Liver (tissue), 9 donors: ENCODE results near the gene GLRX3. TPM values are rescaled to one million over a fixed set of nuclear protein-coding genes. Genes with fewer than 3 reads are reported as not detected.
"Not testable (repeated sequence)": the region's sequence is repeated elsewhere in the genome, so short reads cannot be mapped to it uniquely, and the experiment has no call there.

Experiments used
- DNase-seq: peaks from one replicate; pipeline ENCODE4 v3.0.0-alpha.2; 2017; ENCODE audit warnings: low spot score
- H3K27ac ChIP-seq, 2 donors: one replicate each; pipeline ENCODE4 v1.7.0; 2013; ENCODE audit warnings: inconsistent platforms in 2 of 2, low read length in 2 of 2, control low read depth in 1 of 2, low read depth in 1 of 2, mild to moderate bottlenecking in 1 of 2
- H3K27me3 ChIP-seq, 4 donors: one replicate each; pipeline versions ENCODE4 v1.6.1 to v1.7.0; 2013; ENCODE audit warnings: low read length in 3 of 4, inconsistent platforms in 1 of 4, mild to moderate bottlenecking in 1 of 4, moderate library complexity in 1 of 4; ENCODE audit not compliant: control insufficient read depth in 4 of 4, insufficient read depth in 4 of 4
- H3K36me3 ChIP-seq, 4 donors: one replicate each; pipeline versions ENCODE4 v1.6.1 to v1.7.0; 2013; ENCODE audit warnings: low read length in 3 of 4, mild to moderate bottlenecking in 3 of 4, low read depth in 1 of 4, moderate library complexity in 1 of 4; ENCODE audit not compliant: control insufficient read depth in 4 of 4, insufficient read depth in 3 of 4
- H3K4me1 ChIP-seq, 4 donors: one replicate each; pipeline versions ENCODE4 v1.6.1 to v1.7.0; 2013; ENCODE audit warnings: low read length in 3 of 4, mild to moderate bottlenecking in 3 of 4, moderate library complexity in 1 of 4; ENCODE audit not compliant: control insufficient read depth in 4 of 4, insufficient read depth in 4 of 4
- H3K4me3 ChIP-seq, 3 donors: one replicate each; pipeline versions ENCODE4 v1.6.1 to v1.7.0; 2013; ENCODE audit warnings: low read length in 3 of 3, control low read depth in 1 of 3, low read depth in 1 of 3, mild to moderate bottlenecking in 1 of 3
- H3K9ac ChIP-seq, 2 donors: one replicate each; pipeline ENCODE4 v1.7.0; 2013; ENCODE audit warnings: low read length in 2 of 2, mild to moderate bottlenecking in 2 of 2, moderate library complexity in 2 of 2, control low read depth in 1 of 2, low read depth in 1 of 2
- H3K9me3 ChIP-seq, 4 donors: one replicate each; pipeline versions ENCODE4 v1.6.1 to v1.7.0; 2013; ENCODE audit warnings: low read length in 3 of 4; ENCODE audit not compliant: control insufficient read depth in 4 of 4
- ATF3 ChIP-seq: IDR thresholded peaks from 2 replicates; pipeline ENCODE4 v1.6.1; 2016; ENCODE audit warnings: antibody characterized with exemption
- EGR1 ChIP-seq, 2 donors: IDR thresholded peaks; 2 replicates each; pipeline ENCODE4 v1.6.1; 2016 to 2018; ENCODE audit warnings: antibody characterized with exemption in 2 of 2, low read depth in 2 of 2
- FOXA1 ChIP-seq: IDR thresholded peaks from 2 replicates; pipeline ENCODE4 v1.6.1; 2016; ENCODE audit warnings: antibody characterized with exemption
- FOXA2 ChIP-seq: IDR thresholded peaks from 2 replicates; pipeline ENCODE4 v1.6.1; 2016; ENCODE audit warnings: antibody characterized with exemption
- GABPA ChIP-seq, 2 donors: IDR thresholded peaks in 1 of 2; conservative IDR thresholded peaks in 1 of 2; 2 replicates each; pipeline ENCODE4 v1.6.1; 2016; ENCODE audit warnings: antibody characterized with exemption in 2 of 2, mild to moderate bottlenecking in 1 of 2, moderate library complexity in 1 of 2
- HNF4A ChIP-seq, 2 donors: conservative IDR thresholded peaks; 2 replicates each; pipeline ENCODE4 v1.6.1; 2016; ENCODE audit warnings: antibody characterized with exemption in 2 of 2, mild to moderate bottlenecking in 2 of 2
- HNF4G ChIP-seq: IDR thresholded peaks from 2 replicates; pipeline ENCODE4 v1.6.1; 2016; ENCODE audit warnings: antibody characterized with exemption
- JUND ChIP-seq, 2 donors: IDR thresholded peaks; 2 replicates each; pipeline ENCODE4 v1.6.1; 2016; ENCODE audit warnings: antibody characterized with exemption in 2 of 2
- NR2F2 ChIP-seq: IDR thresholded peaks from 2 replicates; pipeline ENCODE4 v1.6.1; 2016; ENCODE audit warnings: antibody characterized with exemption
- REST ChIP-seq: IDR thresholded peaks from 2 replicates; pipeline ENCODE4 v1.6.1; 2016; ENCODE audit warnings: antibody characterized with exemption, mild to moderate bottlenecking
- RXRA ChIP-seq, 2 donors: IDR thresholded peaks; 2 replicates each; pipeline ENCODE4 v1.6.1; 2017 to 2018; ENCODE audit warnings: antibody characterized with exemption in 2 of 2, mild to moderate bottlenecking in 1 of 2
- SP1 ChIP-seq: IDR thresholded peaks from 2 replicates; pipeline ENCODE4 v1.6.1; 2018; ENCODE audit warnings: antibody characterized with exemption, mild to moderate bottlenecking
- TAF1 ChIP-seq: conservative IDR thresholded peaks from 2 replicates; pipeline ENCODE4 v1.6.1; 2016; ENCODE audit warnings: antibody characterized with exemption, mild to moderate bottlenecking
- YY1 ChIP-seq: IDR thresholded peaks from 2 replicates; pipeline ENCODE4 v1.6.1; 2016; ENCODE audit warnings: antibody characterized with exemption, mild to moderate bottlenecking
- ZBTB33 ChIP-seq: IDR thresholded peaks from 2 replicates; pipeline ENCODE4 v1.6.1; 2016; ENCODE audit warnings: antibody characterized with exemption
- WGBS: extraction: QIAGEN DNeasy Blood & Tissue Kit; methylation state at CpG from one replicate; pipeline ENCODE4 v1.1.7; 2013; 5-methylcytosine and 5-hydroxymethylcytosine counted together
- polyA plus RNA-seq, 2 donors: library from polyadenylated mRNA; stranded (reverse) in 1 of 2; unstranded in 1 of 2; fragments of 200-250 nt in 1 of 2; fragments of >200 nt in 1 of 2; fragmentation: Nextera tagmentation in 1 of 2; extraction: Ambion mirVana in 1 of 2; gene quantifications; one replicate each; pipeline versions ENCODE4 v1.2.1 to v1.2.3, GENCODE V29; 2013 to 2015
- total RNA-seq, 2 donors: library from RNA; depleted of rRNA; stranded (reverse); fragments of >200 nt; gene quantifications; one replicate each; pipeline ENCODE4 v1.2.3, GENCODE V29; 2014
- TF ChIP-seq, protein P1 (sequence below): fragments of 150-350 bp; IDR thresholded peaks from 2 replicates; pipeline ENCODE4 v1.5.1; 2017; ENCODE audit warnings: improper control_type of control experiment, low read depth, low read length; ENCODE audit not compliant: missing input control
- donor health status: healthy.
- donor health status: healthy.
- donor health status: healthy.
- donor health status: healthy.
- donor health status: healthy.

GLRX3 gene
- total and polyA plus RNA-seq, 4 donors: 24.0 to 34.0 (median 28.5) TPM

GRCh38 chr10:130200179-130201042 lies 64.2 kb downstream of the GLRX3 start:
- Histone ChIP-seq H3K4me3 (no peak overlapping the region), H3K27me3 (no peaks in the 10 kb centered on the region), H3K9ac (no peak overlapping the region), H3K27ac (no peak overlapping the region), H3K9me3 (no peaks in the 10 kb centered on the region), H3K4me1 (no peaks in the 10 kb centered on the region), H3K36me3 (no peaks in the 10 kb centered on the region)
- TF ChIP-seq ATF3: no peak
- TF ChIP-seq, protein P1, sequence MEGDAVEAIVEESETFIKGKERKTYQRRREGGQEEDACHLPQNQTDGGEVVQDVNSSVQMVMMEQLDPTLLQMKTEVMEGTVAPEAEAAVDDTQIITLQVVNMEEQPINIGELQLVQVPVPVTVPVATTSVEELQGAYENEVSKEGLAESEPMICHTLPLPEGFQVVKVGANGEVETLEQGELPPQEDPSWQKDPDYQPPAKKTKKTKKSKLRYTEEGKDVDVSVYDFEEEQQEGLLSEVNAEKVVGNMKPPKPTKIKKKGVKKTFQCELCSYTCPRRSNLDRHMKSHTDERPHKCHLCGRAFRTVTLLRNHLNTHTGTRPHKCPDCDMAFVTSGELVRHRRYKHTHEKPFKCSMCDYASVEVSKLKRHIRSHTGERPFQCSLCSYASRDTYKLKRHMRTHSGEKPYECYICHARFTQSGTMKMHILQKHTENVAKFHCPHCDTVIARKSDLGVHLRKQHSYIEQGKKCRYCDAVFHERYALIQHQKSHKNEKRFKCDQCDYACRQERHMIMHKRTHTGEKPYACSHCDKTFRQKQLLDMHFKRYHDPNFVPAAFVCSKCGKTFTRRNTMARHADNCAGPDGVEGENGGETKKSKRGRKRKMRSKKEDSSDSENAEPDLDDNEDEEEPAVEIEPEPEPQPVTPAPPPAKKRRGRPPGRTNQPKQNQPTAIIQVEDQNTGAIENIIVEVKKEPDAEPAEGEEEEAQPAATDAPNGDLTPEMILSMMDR: no peak
- TF ChIP-seq GABPA (IDR thresholded peaks at IDR 0.05 in 1 of 2, conservative IDR thresholded peaks at IDR 0.05 in 1 of 2): no peak
- TF ChIP-seq REST: no peak
- no peak for TF ChIP-seq HNF4A (conservative IDR thresholded peaks at IDR 0.05)
- TF ChIP-seq ZBTB33: no peak
- TF ChIP-seq JUND (IDR thresholded peaks at IDR 0.05): no peak
- no peak for TF ChIP-seq NR2F2
- no peak for TF ChIP-seq FOXA1
- no peak for TF ChIP-seq YY1
- TF ChIP-seq TAF1: no peak
- TF ChIP-seq SP1: no peak
- TF ChIP-seq RXRA (IDR thresholded peaks at IDR 0.05): no peak
- no peak for TF ChIP-seq HNF4G
- no peak for TF ChIP-seq FOXA2
- TF ChIP-seq EGR1 (IDR thresholded peaks at IDR 0.05; ENCODE audit: low read depth in 2 of 2): no peak
- WGBS: 81% methylated on average over 26 of the region's 26 CpGs
- DNase-seq: no peak

GRCh38 chr10:130201043-130201380 lies 64.8 kb downstream of the GLRX3 start:
- Histone ChIP-seq H3K9ac (no peak overlapping the region), H3K9me3 (no peaks in the 10 kb centered on the region), H3K4me1 (no peaks in the 10 kb centered on the region), H3K27me3 (no peaks in the 10 kb centered on the region), H3K27ac (no peak overlapping the region), H3K36me3 (no peaks in the 10 kb centered on the region), H3K4me3 (no peak overlapping the region)
- TF ChIP-seq TAF1: no peak
- no peak for TF ChIP-seq GABPA (IDR thresholded peaks at IDR 0.05 in 1 of 2, conservative IDR thresholded peaks at IDR 0.05 in 1 of 2)
- TF ChIP-seq HNF4G: no peak
- no peak for TF ChIP-seq EGR1 (IDR thresholded peaks at IDR 0.05; ENCODE audit: low read depth in 2 of 2)
- no peak for TF ChIP-seq JUND (IDR thresholded peaks at IDR 0.05)
- TF ChIP-seq ATF3: no peak
- no peak for TF ChIP-seq FOXA2
- no peak for TF ChIP-seq HNF4A (conservative IDR thresholded peaks at IDR 0.05)
- TF ChIP-seq NR2F2: no peak
- TF ChIP-seq RXRA (IDR thresholded peaks at IDR 0.05): no peak
- no peak for TF ChIP-seq FOXA1
- WGBS: 92% methylated on average over 8 of the region's 8 CpGs
- no peak for DNase-seq

- DNase-seq, H3K27ac ChIP-seq, H3K4me1 ChIP-seq, H3K4me3 ChIP-seq, H3K27me3 ChIP-seq, H3K36me3 ChIP-seq, H3K9me3 ChIP-seq, H3K9ac ChIP-seq: not testable (repeated sequence)
- WGBS: 43% methylated on average over 4 of the region's 4 CpGs
Measured at GRCh38 chr10:130202150-130202549, 66.0 kb downstream of the GLRX3 start.
